Measurements from ENCODE around the gene SFXN3. TPM values are rescaled to one million over a fixed set of nuclear protein-coding genes. Genes with fewer than 3 reads are reported as not detected.

The SFXN3 gene
- total and polyA plus RNA-seq, 10 of the 15 experiments (the other 5 are each of a cell fraction or from before 2014, with no cell fraction given), result 0.05 to 11.3 (median 1.2) TPM

DNA sequence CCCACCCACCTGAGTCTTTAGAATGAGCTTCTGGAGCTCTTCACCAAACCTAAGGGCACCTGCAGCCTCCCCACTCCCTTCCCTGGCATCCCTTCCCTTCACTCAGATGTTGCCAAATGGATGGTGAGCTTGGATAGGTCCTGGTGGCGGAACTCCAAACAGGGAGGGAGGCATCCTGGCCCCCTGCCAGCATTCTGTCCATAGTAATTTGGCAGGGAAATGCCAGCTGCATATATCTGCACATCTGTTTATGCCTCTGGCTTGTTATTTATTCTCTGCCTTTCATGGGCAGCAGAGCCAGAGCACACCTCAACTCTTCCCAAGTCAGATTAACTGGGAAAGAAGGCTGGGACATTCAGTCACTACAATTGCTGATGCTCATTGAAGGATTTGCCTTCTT is 48.8 kb downstream of the SFXN3 start:
- POLR2A ChIA-PET, result no interaction called here
- Histone ChIP-seq H3K36me3 (ENCODE audit: control insufficient read depth in 2 of 2, insufficient read depth in 2 of 2, low read length in 1 of 2) (no peaks in the 10 kb centered on the region), H4K20me1 (ENCODE audit: control insufficient read depth, insufficient read depth) (no peaks in the 10 kb centered on the region; the same call in 1 of the 2 replicates), H3K27me3 (replicated peaks in 1 of 2; ENCODE audit: control insufficient read depth in 2 of 2, insufficient read depth in 2 of 2, low read length in 1 of 2) (peaks cover 2 to 8% of the 10 kb centered on the region in 2 experiments; a peak in 3 of 4 replicates), H3K9me3 (replicated peaks; ENCODE audit: control insufficient read depth, insufficient read depth, low read length) (no peaks in the 10 kb centered on the region), H3K4me3 (no peak overlapping the region), H3K4me1 (ENCODE audit: control insufficient read depth, insufficient read depth, low read length) (no peaks in the 10 kb centered on the region), H2AFZ (ENCODE audit: control insufficient read depth, low read depth, low read length) (no peak overlapping the region), H3K27ac (ENCODE audit: control insufficient read depth, insufficient read depth) (no peak overlapping the region), H3K79me2 (ENCODE audit: control insufficient read depth, insufficient read depth, low read length) (no peaks in the 10 kb centered on the region), H3K4me2 (ENCODE audit: control insufficient read depth, insufficient read depth) (no peak overlapping the region), H3K9ac (ENCODE audit: control insufficient read depth, insufficient read depth, low read length) (no peak overlapping the region)
- FAIRE-seq (no peak), ATAC-seq (no peak), DNase-seq (ENCODE audit: low read depth, low spot score) (no peak)
- TF ChIP-seq RUNX3 (IDR thresholded peaks at IDR 0.05; ENCODE audit: low read length) (no peak), TAF1 (IDR thresholded peaks at IDR 0.05; ENCODE audit: borderline replicate concordance, low read depth, low read length) (no peak), GABPA (IDR thresholded peaks at IDR 0.05; ENCODE audit: low read depth) (no peak), KLF5 (IDR thresholded peaks at IDR 0.05; ENCODE audit: partially characterized antibody) (no peak), CEBPB (IDR thresholded peaks at IDR 0.05; ENCODE audit: borderline replicate concordance in 1 of 2, low read depth in 2 of 2, low read length in 2 of 2) (no peak), STAT1 (conservative IDR thresholded peaks at IDR 0.05) (no peak), TBL1XR1 (IDR thresholded peaks at IDR 0.05; ENCODE audit: low read depth, low read length) (no peak), BRCA1 (IDR thresholded peaks at IDR 0.05; ENCODE audit: low read depth, low read length) (no peak), NRF1 (conservative IDR thresholded peaks at IDR 0.05; ENCODE audit: low read depth, low read length) (no peak), ETV6 (conservative IDR thresholded peaks at IDR 0.05 in 1 of 2, IDR thresholded peaks at IDR 0.05 in 1 of 2; ENCODE audit: borderline replicate concordance in 1 of 2, low read depth in 1 of 2) (no peak), PAX8 (IDR thresholded peaks at IDR 0.05) (no peak), YBX1 (IDR thresholded peaks at IDR 0.05) (no peak), TCF3 (IDR thresholded peaks at IDR 0.05; ENCODE audit: borderline replicate concordance, insufficient read depth, low read depth, low read length) (no peak), BACH1 (IDR thresholded peaks at IDR 0.05; ENCODE audit: borderline replicate concordance) (no peak), NR2C1 (IDR thresholded peaks at IDR 0.05) (no peak), RAD51 (IDR thresholded peaks at IDR 0.05) (no peak)
- TF ChIP-seq, protein P1, sequence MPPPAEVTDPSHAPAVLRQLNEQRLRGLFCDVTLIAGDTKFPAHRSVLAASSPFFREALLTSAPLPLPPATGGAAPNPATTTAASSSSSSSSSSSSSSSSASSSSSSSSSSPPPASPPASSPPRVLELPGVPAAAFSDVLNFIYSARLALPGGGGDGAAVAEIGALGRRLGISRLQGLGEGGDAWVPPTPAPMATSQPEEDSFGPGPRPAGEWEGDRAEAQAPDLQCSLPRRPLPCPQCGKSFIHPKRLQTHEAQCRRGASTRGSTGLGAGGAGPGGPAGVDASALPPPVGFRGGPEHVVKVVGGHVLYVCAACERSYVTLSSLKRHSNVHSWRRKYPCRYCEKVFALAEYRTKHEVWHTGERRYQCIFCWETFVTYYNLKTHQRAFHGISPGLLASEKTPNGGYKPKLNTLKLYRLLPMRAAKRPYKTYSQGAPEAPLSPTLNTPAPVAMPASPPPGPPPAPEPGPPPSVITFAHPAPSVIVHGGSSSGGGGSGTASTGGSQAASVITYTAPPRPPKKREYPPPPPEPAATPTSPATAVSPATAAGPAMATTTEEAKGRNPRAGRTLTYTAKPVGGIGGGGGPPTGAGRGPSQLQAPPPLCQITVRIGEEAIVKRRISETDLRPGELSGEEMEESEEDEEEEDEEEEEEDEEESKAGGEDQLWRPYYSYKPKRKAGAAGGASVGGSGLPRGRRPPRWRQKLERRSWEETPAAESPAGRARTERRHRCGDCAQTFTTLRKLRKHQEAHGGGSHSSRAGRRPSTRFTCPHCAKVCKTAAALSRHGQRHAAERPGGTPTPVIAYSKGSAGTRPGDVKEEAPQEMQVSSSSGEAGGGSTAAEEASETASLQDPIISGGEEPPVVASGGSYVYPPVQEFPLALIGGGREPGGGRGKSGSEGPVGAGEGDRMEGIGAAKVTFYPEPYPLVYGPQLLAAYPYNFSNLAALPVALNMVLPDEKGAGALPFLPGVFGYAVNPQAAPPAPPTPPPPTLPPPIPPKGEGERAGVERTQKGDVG (CRISPR knock-in tag; IDR thresholded peaks at IDR 0.05), result no peak
- CTCF ChIA-PET, result interaction anchor here (0.6 to 2.0 kb wide), 6 partner anchors 11 to 38 kb away, joined by 3 to 6 read pairs (median 4); no protein-coding TSS in a partner anchor
- 0% methylated on average over 1 of the region's 1 CpG for WGBS (ENCODE audit: insufficient coverage, insufficient replicate concordance, low lambda C conversion rate, missing lambda C conversion rate)
- RAD21 ChIA-PET (ENCODE audit: unreplicated experiment), result no interaction called here
- no TSS peak for BruUV-seq (replicated peaks)
- intact Hi-C loops (cut with micrococcal nuclease; ENCODE audit: unreplicated experiment) (no loop called here), in situ Hi-C loops (cut with MboI) (no loop called here)
- SMC1A ChIA-PET (ENCODE audit: uncharacterized antibody, unreplicated experiment), result no interaction called here
